Kidney (tissue), 14 donors: ENCODE results near the gene RAD18. TPM values are rescaled to one million over a fixed set of nuclear protein-coding genes. Genes with fewer than 3 reads are reported as not detected.

Experiments
- DNase-seq, 5 donors: peaks; one replicate each; pipeline ENCODE4 v3.0.0-alpha.2; 2013 to 2020
- FAIRE-seq: peaks from 2 replicates; lab custom pipeline; 2012; peaks lifted over from hg19 to GRCh38; lab: Jason Lieb, UNC
- H3K27ac ChIP-seq, 2 donors: one replicate each; pipeline ENCODE4 v1.7.0; 2013; ENCODE audit warnings: low read depth in 2 of 2, low read length in 2 of 2, inconsistent platforms in 1 of 2
- H3K27me3 ChIP-seq: one replicate; pipeline ENCODE4 v1.7.1; 2013; ENCODE audit warnings: low read length, inconsistent platforms; ENCODE audit not compliant: control insufficient read depth, insufficient read depth
- H3K36me3 ChIP-seq, 3 donors: one replicate each; pipeline versions ENCODE4 v1.7.0 to v1.7.1; 2013; ENCODE audit warnings: low read length in 3 of 3, control low read depth in 1 of 3, inconsistent platforms in 1 of 3; ENCODE audit not compliant: insufficient read depth in 3 of 3, control insufficient read depth in 2 of 3
- H3K4me1 ChIP-seq, 3 donors: one replicate each; pipeline versions ENCODE4 v1.7.0 to v1.7.1; 2013; ENCODE audit warnings: low read length in 3 of 3, inconsistent platforms in 1 of 3, low read depth in 1 of 3; ENCODE audit not compliant: control insufficient read depth in 2 of 3, insufficient read depth in 2 of 3
- H3K4me3 ChIP-seq, 3 donors: one replicate each; pipeline versions ENCODE4 v1.7.0 to v1.8.1; 2013; ENCODE audit warnings: low read length in 3 of 3, control low read depth in 1 of 3, inconsistent platforms in 1 of 3
- H3K9ac ChIP-seq, 3 donors: one replicate each; pipeline versions ENCODE4 v1.7.0 to v1.7.1; 2013; ENCODE audit warnings: low read length in 3 of 3, control low read depth in 1 of 3, inconsistent platforms in 1 of 3
- H3K9me3 ChIP-seq, 3 donors: one replicate each; pipeline versions ENCODE4 v1.7.0 to v1.7.1; 2013; ENCODE audit warnings: low read length in 3 of 3, control low read depth in 1 of 3, inconsistent platforms in 1 of 3; ENCODE audit not compliant: control insufficient read depth in 2 of 3, insufficient read depth in 1 of 3
- CTCF ChIP-seq: IDR thresholded peaks from 3 replicates; pipeline ENCODE4 v1.5.1; 2012; ENCODE audit warnings: mild to moderate bottlenecking, moderate library complexity, borderline replicate concordance; ENCODE audit not compliant: insufficient read depth; ENCODE audit errors: extremely low read depth
- intact Hi-C: fragments of 100-400 bp; cut with DNase I; formaldehyde crosslinking; loops from one replicate; pipeline ENCODE4 v1.11.1; 2022
- polyA plus RNA-seq: library from polyadenylated mRNA; stranded (reverse); fragments of 350-450 nt; fragmentation: Illumina TruSeq; extraction: RNeasy Lipid Tissue Mini Kit (QIAGEN cat#74804); gene quantifications from one replicate; pipeline ENCODE4 v1.2.3, GENCODE V29; 2014; ENCODE audit warnings: low read depth, low replicate concordance; ENCODE audit not compliant: insufficient read depth
- total RNA-seq: library from RNA; stranded (reverse); fragmentation: NEBNext Ultra II Directional; extraction: Animal tissue kit (Norgen Biotek cat#: 25700); gene quantifications from one replicate; pipeline ENCODE4 v1.2.1, GENCODE V29; 2021
- donor health status: control.
- donor health status: control.
- donor health status: control.
- donor health status: control.
- donor health status: control.
- donor health status: DM: yes; HTN: yes; CAD: no.
- donor health status: Normal renal cell carcinoma (clear cell type).

RAD18 gene
- total and polyA plus RNA-seq, 2 donors from 2014 or later, result 3.1 to 8.0 TPM

- H3K9me3 ChIP-seq, result no peaks in the 10 kb centered on the region
These were observed 121.0 kb downstream of the RAD18 start for GRCh38 chr3:8842293-8842692.

GRCh38 chr3:8841472-8841871, 121.8 kb downstream of the RAD18 start:
- no peak overlapping the region for H3K4me3 ChIP-seq
- no peaks in the 10 kb centered on the region for H3K27me3 ChIP-seq
- FAIRE-seq, result no peak
- no peaks in the 10 kb centered on the region for H3K36me3 ChIP-seq
- no peak overlapping the region for H3K9ac ChIP-seq
- DNase-seq, result no peak
- no peaks in the 10 kb centered on the region for H3K9me3 ChIP-seq
- H3K4me1 ChIP-seq, result no peaks in the 10 kb centered on the region
- no peak for TF ChIP-seq CTCF
- intact Hi-C loops, result no loop called here
- no peak overlapping the region for H3K27ac ChIP-seq

More at GRCh38 chr3:8842293-8842692, 121.0 kb downstream of the RAD18 start:
- FAIRE-seq (no peak), DNase-seq (no peak)
- TF ChIP-seq CTCF, result no peak
- Histone ChIP-seq H3K36me3 (no peaks in the 10 kb centered on the region), H3K4me3 (no peak overlapping the region), H3K27me3 (no peaks in the 10 kb centered on the region), H3K27ac (no peak overlapping the region), H3K9ac (no peak overlapping the region), H3K4me1 (no peaks in the 10 kb centered on the region)
- intact Hi-C loops, result no loop called here

GRCh38 chr3:8840556-8840955, 122.7 kb downstream of the RAD18 start:
- H3K9ac ChIP-seq, result no peak overlapping the region
- no peak for FAIRE-seq

More at GRCh38 chr3:8840556-8840955, 122.7 kb downstream of the RAD18 start:
- H3K9me3 ChIP-seq, result no peaks in the 10 kb centered on the region
- intact Hi-C loops, result no loop called here
- no peak overlapping the region for H3K27ac ChIP-seq
- no peaks in the 10 kb centered on the region for H3K4me1 ChIP-seq
- H3K27me3 ChIP-seq, result no peaks in the 10 kb centered on the region
- no peak for DNase-seq
- TF ChIP-seq CTCF, result no peak
- no peak overlapping the region for H3K4me3 ChIP-seq
- no peaks in the 10 kb centered on the region for H3K36me3 ChIP-seq
